Measurements from ENCODE around the gene TMEM132C. TPM values are rescaled to one million over a fixed set of nuclear protein-coding genes. Genes with fewer than 3 reads are reported as not detected.

The TMEM132C gene
- total RNA-seq, 6 experiments from 2014 or later: 0.04 to 0.19 (median 0.06) TPM; not detected in 3

- Histone ChIP-seq H3K4me1 (no peaks in the 10 kb centered on the region), H3K27me3 (no peaks in the 10 kb centered on the region), H3K9me3 (no peaks in the 10 kb centered on the region), H3K4me3 (no peak overlapping the region), H3K36me3 (no peaks in the 10 kb centered on the region), H3K27ac (no peak overlapping the region)
- no peak for DNase-seq
- TF ChIP-seq POLR2A (IDR thresholded peaks at IDR 0.05) (no peak), CTCF (IDR thresholded peaks at IDR 0.05) (no peak)
- 27% methylated on average over 2 of the region's 3 CpGs for WGBS (ENCODE audit: insufficient coverage, low coverage, low lambda C conversion rate, missing lambda C conversion rate)
- intact Hi-C loops (cut with DNase I): no loop called here
- no peak for ATAC-seq
Observed at GRCh38 chr12:128606538-128606937, 339.6 kb downstream of the TMEM132C start.

GRCh38 chr12:128606970-128607369, 340.0 kb downstream of the TMEM132C start:
- Histone ChIP-seq H3K27ac (no peak overlapping the region), H3K36me3 (no peaks in the 10 kb centered on the region), H3K9me3 (no peaks in the 10 kb centered on the region), H3K27me3 (no peaks in the 10 kb centered on the region), H3K4me3 (no peak overlapping the region), H3K4me1 (no peaks in the 10 kb centered on the region)
- ATAC-seq (no peak), DNase-seq (no peak)
- 40% methylated on average over 4 of the region's 4 CpGs for WGBS (ENCODE audit: insufficient coverage, low coverage, low lambda C conversion rate, missing lambda C conversion rate)
- TF ChIP-seq CTCF (IDR thresholded peaks at IDR 0.05) (no peak), POLR2A (IDR thresholded peaks at IDR 0.05) (no peak)
- intact Hi-C loops (cut with DNase I): no loop called here

- H3K36me3 ChIP-seq: no peaks in the 10 kb centered on the region
- no peak overlapping the region for H3K27ac ChIP-seq
- DNase-seq: no peak
- TF ChIP-seq POLR2A (IDR thresholded peaks at IDR 0.05) (no peak), CTCF (IDR thresholded peaks at IDR 0.05) (no peak)
- no peak for ATAC-seq
- H3K4me3 ChIP-seq: no peak overlapping the region
- H3K9me3 ChIP-seq: no peaks in the 10 kb centered on the region
- intact Hi-C loops (cut with DNase I): no loop called here
- WGBS (ENCODE audit: insufficient coverage, low coverage, low lambda C conversion rate, missing lambda C conversion rate): 38% methylated on average over 4 of the region's 4 CpGs
- no peaks in the 10 kb centered on the region for H3K4me1 ChIP-seq
- no peaks in the 10 kb centered on the region for H3K27me3 ChIP-seq
Observed at GRCh38 chr12:128607641-128608040, 340.7 kb downstream of the TMEM132C start.

GRCh38 chr12:128609861-128610260, 342.9 kb downstream of the TMEM132C start:
- Histone ChIP-seq H3K4me1 (no peaks in the 10 kb centered on the region), H3K9me3 (no peaks in the 10 kb centered on the region), H3K27ac (no peak overlapping the region), H3K4me3 (no peak overlapping the region), H3K27me3 (no peaks in the 10 kb centered on the region), H3K36me3 (no peaks in the 10 kb centered on the region)
- no peak for ATAC-seq
- no peak for DNase-seq
- intact Hi-C loops (cut with DNase I): no loop called here
- no peak for TF ChIP-seq POLR2A (IDR thresholded peaks at IDR 0.05)
- TF ChIP-seq CTCF (IDR thresholded peaks at IDR 0.05): no peak
- 62% methylated on average over 2 of the region's 2 CpGs for WGBS (ENCODE audit: insufficient coverage, low coverage, low lambda C conversion rate, missing lambda C conversion rate)

GRCh38 chr12:128611736-128612135, 344.8 kb downstream of the TMEM132C start:
- no peaks in the 10 kb centered on the region for H3K27me3 ChIP-seq
- no peaks in the 10 kb centered on the region for H3K36me3 ChIP-seq
- no peak overlapping the region for H3K4me3 ChIP-seq
- no peak for DNase-seq
- no peak for ATAC-seq
- H3K4me1 ChIP-seq: no peaks in the 10 kb centered on the region
- H3K27ac ChIP-seq: no peak overlapping the region
- H3K9me3 ChIP-seq: no peaks in the 10 kb centered on the region
- WGBS (ENCODE audit: insufficient coverage, low coverage, low lambda C conversion rate, missing lambda C conversion rate): 50% methylated on average over 6 of the region's 6 CpGs
- TF ChIP-seq CTCF (IDR thresholded peaks at IDR 0.05): no peak
- no peak for TF ChIP-seq POLR2A (IDR thresholded peaks at IDR 0.05)
- intact Hi-C loops (cut with DNase I): no loop called here

Measured in right lobe of liver (tissue), 6 donors.